Erythroblast (primary cell): ENCODE measurements around the gene TSPEAR.

Source experiments
- GATA1 ChIP-seq: IDR thresholded peaks from 2 replicates; pipeline ENCODE4 v1.6.1; 2011; ENCODE audit warnings: low read depth, mild to moderate bottlenecking, control low read depth, low read length, moderate library complexity
- POLR2A ChIP-seq: IDR thresholded peaks from 2 replicates; pipeline ENCODE4 v1.6.1; 2011; ENCODE audit warnings: mild to moderate bottlenecking, low read length

DNA sequence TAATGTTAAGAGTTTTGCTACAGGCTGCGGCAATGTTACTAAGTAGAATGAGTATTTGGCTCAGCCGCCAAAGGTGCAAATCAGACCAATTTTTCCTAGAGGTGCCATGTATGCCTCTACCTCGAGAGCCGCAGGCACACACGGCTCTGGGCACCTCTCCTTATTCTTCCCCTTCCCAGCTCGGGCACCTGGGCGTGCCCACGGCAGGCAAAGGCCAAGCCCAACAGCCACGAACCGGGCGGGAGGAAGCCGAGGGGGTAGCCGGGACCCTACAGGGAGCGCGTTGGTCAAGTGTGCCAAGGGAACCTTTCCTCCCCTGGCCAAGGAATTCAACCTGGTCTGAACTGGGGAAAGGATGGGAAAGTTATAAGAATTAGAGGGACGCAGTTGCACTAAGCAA is 225.1 kb downstream of the TSPEAR start:
- TF ChIP-seq POLR2A, result no peak
- TF ChIP-seq GATA1, result no peak
